GM12878 (cell line): Measurements from ENCODE around the gene RHEBL1. TPM values are rescaled to one million over a fixed set of nuclear protein-coding genes. Genes with fewer than 3 reads are reported as not detected.

Experiments
- ATAC-seq: fragments of 200-7000 bp; cut with Tn5 transposase; 3 replicates; pipeline ENCODE4 v1.9.1; 2020; ENCODE audit warnings: mild to moderate bottlenecking, moderate library complexity
- BruUV-seq: library from RNA; stranded (reverse); fragments of 400-500 nt; replicated peaks from 2 replicates; lab custom pipeline; 2021; lab: Mats Ljungman, UMichigan
- CTCF ChIA-PET: fragments of 300-600 bp; sonication (Branson Sonifier 250); formaldehyde crosslinking; extraction: SDS; loops from one replicate; lab custom pipeline; 2021; ENCODE audit warnings: inconsistent platforms; lab: Yijun Ruan, JAX
- POLR2A ChIA-PET: fragments of 350-600 bp; formaldehyde crosslinking; extraction: SDS; loops from one replicate; lab custom pipeline; 2021; ENCODE audit warnings: inconsistent platforms; lab: Charles Lee
- RAD21 ChIA-PET: fragments of 300-600 bp; sonication (Branson Sonifier 250); formaldehyde crosslinking; loops from one replicate; lab custom pipeline; 2023; ENCODE audit warnings: antibody characterized with exemption; ENCODE audit not compliant: unreplicated experiment; lab: Charles Lee
- SMC1A ChIA-PET: fragments of 300-600 bp; sonication (Branson Sonifier 250); formaldehyde crosslinking; loops from one replicate; lab custom pipeline; 2023; ENCODE audit not compliant: unreplicated experiment, uncharacterized antibody; lab: Charles Lee
- DNase-seq: peaks from one replicate; pipeline ENCODE4 v3.0.0-alpha.2; 2011; ENCODE audit warnings: low read depth, low spot score
- FAIRE-seq: peaks from 3 replicates; lab custom pipeline; 2011; peaks lifted over from hg19 to GRCh38; lab: Jason Lieb, UNC
- H2AFZ ChIP-seq: 2 replicates; pipeline ENCODE4 v1.6.0; 2011; ENCODE audit warnings: low read depth, low read length, control low read depth; ENCODE audit not compliant: control insufficient read depth
- H3K27ac ChIP-seq: 2 replicates; pipeline ENCODE4 v1.5.1; 2011; ENCODE audit warnings: control low read depth; ENCODE audit not compliant: control insufficient read depth, insufficient read depth
- H3K27me3 ChIP-seq, 2 experiments: replicated peaks in 1 of 2; 2 replicates each; pipeline versions ENCODE4 v1.6.0 to v1.6.1; 2011; ENCODE audit warnings: low read length in 1 of 2; ENCODE audit not compliant: control insufficient read depth in 2 of 2, insufficient read depth in 2 of 2
- H3K36me3 ChIP-seq, 2 experiments: 2 replicates each; pipeline ENCODE4 v1.5.1; 2011; ENCODE audit warnings: low read length in 1 of 2; ENCODE audit not compliant: control insufficient read depth in 2 of 2, insufficient read depth in 2 of 2
- H3K4me1 ChIP-seq: 2 replicates; pipeline ENCODE4 v1.6.1; 2011; ENCODE audit warnings: mild to moderate bottlenecking, low read length, moderate library complexity, mixed read lengths; ENCODE audit not compliant: control insufficient read depth, insufficient read depth
- H3K4me2 ChIP-seq: 2 replicates; pipeline ENCODE4 v1.6.0; 2011; ENCODE audit warnings: control low read depth; ENCODE audit not compliant: control insufficient read depth, insufficient read depth
- H3K4me3 ChIP-seq: fragments of 200-600 bp; sonication (generic); 2 replicates; pipeline ENCODE4 v1.5.1; 2016
- H3K79me2 ChIP-seq: 2 replicates; pipeline ENCODE4 v1.6.0; 2011; ENCODE audit warnings: low read length; ENCODE audit not compliant: control insufficient read depth, insufficient read depth
- H3K9ac ChIP-seq: 2 replicates; pipeline ENCODE4 v1.8.0; 2011; ENCODE audit warnings: low read length, control low read depth, mixed read lengths; ENCODE audit not compliant: control insufficient read depth, insufficient read depth
- H3K9me3 ChIP-seq: replicated peaks from 3 replicates; pipeline ENCODE4 v1.5.1; 2011; ENCODE audit warnings: mild to moderate bottlenecking, low read length; ENCODE audit not compliant: control insufficient read depth, insufficient read depth
- H4K20me1 ChIP-seq: 2 replicates; pipeline ENCODE4 v1.6.0; 2011; ENCODE audit not compliant: control insufficient read depth, insufficient read depth
- GABPA ChIP-seq: IDR thresholded peaks from 2 replicates; pipeline ENCODE4 v1.6.1; 2014; ENCODE audit warnings: antibody characterized with exemption, low read depth, mild to moderate bottlenecking, inconsistent platforms
- KAT2A ChIP-seq: conservative IDR thresholded peaks from 2 replicates; pipeline ENCODE4 v1.6.1; 2011; ENCODE audit warnings: low read depth, low read length; ENCODE audit not compliant: control insufficient read depth
- NFXL1 ChIP-seq: fragments of 450-650 bp; IDR thresholded peaks from 2 replicates; pipeline ENCODE4 v1.6.1; 2017; ENCODE audit warnings: antibody characterized with exemption, mild to moderate bottlenecking, borderline replicate concordance
- PAX8 ChIP-seq: fragments of 450-650 bp; IDR thresholded peaks from 2 replicates; pipeline ENCODE4 v1.6.1; 2017; ENCODE audit warnings: mild to moderate bottlenecking, moderate library complexity
- PML ChIP-seq: IDR thresholded peaks from 2 replicates; pipeline ENCODE4 v1.6.1; 2012; ENCODE audit warnings: low read length, inconsistent platforms
- POLR2AphosphoS2 ChIP-seq: IDR thresholded peaks from 2 replicates; pipeline ENCODE4 v1.6.1; 2011; ENCODE audit warnings: low read depth, mild to moderate bottlenecking, low read length, improper control_type of control experiment, moderate library complexity
- ZNF274 ChIP-seq: IDR thresholded peaks from one replicate; pipeline ENCODE4 v1.8.0; 2011; ENCODE audit not compliant: insufficient read length, insufficient read depth
- WGBS: methylation state at CpG from one replicate; pipeline ENCODE4 v1.1.6; 2016; ENCODE audit warnings: low lambda C conversion rate; ENCODE audit not compliant: insufficient replicate concordance, insufficient coverage; ENCODE audit errors: missing lambda C conversion rate; 5-methylcytosine and 5-hydroxymethylcytosine counted together
- in situ Hi-C: fragments of 300-500 bp; cut with MboI; formaldehyde crosslinking; loops from 9 replicates; pipeline ENCODE4 v1.14.3; 2018; ENCODE audit warnings: mixed read lengths
- intact Hi-C: fragments of 100-400 bp; cut with micrococcal nuclease; formaldehyde crosslinking; loops from one replicate; pipeline ENCODE4 v1.14.2; 2022; ENCODE audit not compliant: unreplicated experiment
- polyA plus RNA-seq, 11 experiments: library from polyadenylated mRNA; depleted of rRNA in 4 of 11; unstranded in 6 of 11; stranded (reverse) in 5 of 11; fragments of >200 nt; fragmentation: Nextera tagmentation in 4 of 11; fragmentation: Illumina TruSeq in 1 of 11; extraction: Ambion mirVana in 4 of 11; extraction: Trizol in 1 of 11; gene quantifications; 1 replicate in 1 of 11; 2 replicates in 10 of 11; pipeline versions ENCODE4 v1.2.1 to v1.2.3, GENCODE V29; 2011 to 2016; ENCODE audit warnings: inconsistent platforms in 2 of 11, missing spikeins in 2 of 11, low read depth in 1 of 11
- total RNA-seq, 4 experiments: library from RNA; depleted of rRNA in 3 of 4; stranded (reverse); fragments of >200 nt in 3 of 4; fragmentation: Illumina TruSeq in 1 of 4; extraction: Trizol in 1 of 4; gene quantifications; 2 replicates each; pipeline versions ENCODE4 v1.2.1 to v1.2.3, GENCODE V29; 2013 to 2021
- TF ChIP-seq, protein P1 (sequence below): fragments of 150-350 bp; IDR thresholded peaks from 2 replicates; pipeline ENCODE4 v1.6.1; 2016; ENCODE audit warnings: low read depth, low read length

Gene RHEBL1
- total and polyA plus RNA-seq, 10 of the 15 experiments (the other 5 are each of a cell fraction or from before 2014, with no cell fraction given) = 5.9 to 18.7 (median 12.0) TPM

DNA sequence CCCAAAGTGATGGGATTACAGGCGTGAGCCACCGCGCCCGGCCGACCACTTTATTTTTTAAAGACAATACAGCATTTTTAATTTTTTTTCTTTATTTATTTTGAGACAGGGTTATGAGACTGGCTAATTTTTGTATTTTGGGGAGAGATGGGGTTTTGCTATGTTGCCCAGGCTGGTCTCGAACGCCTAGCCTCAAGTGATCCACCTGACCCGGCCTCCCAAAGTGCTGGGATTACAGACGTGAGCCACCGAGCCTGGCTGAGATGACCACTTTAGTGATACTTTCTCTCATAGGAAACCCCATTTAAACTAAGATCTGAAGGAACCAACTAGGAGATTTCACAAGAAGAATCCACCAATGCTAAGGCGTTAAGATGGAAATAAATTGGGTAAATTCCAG lies 1.2 kb upstream of the RHEBL1 start:
- CTCF ChIA-PET = interaction anchor here (1.5 to 12.5 kb wide), 6 partner anchors 7 to 59 kb away, joined by 5 to 254 read pairs (median 11); partner anchors contain the start of gene DHH
- intact Hi-C loops (loop anchor here (1.0 kb wide), 1 partner anchor 59 kb away; no protein-coding TSS in a partner anchor), in situ Hi-C loops (no loop called here)
- H3K4me2 ChIP-seq = no peak overlapping the region
- ATAC-seq (no peak), DNase-seq (no peak), FAIRE-seq (no peak)
- 91% methylated on average over 11 of the region's 11 CpGs for WGBS
- no peaks in the 10 kb centered on the region for H3K36me3 ChIP-seq
- RAD21 ChIA-PET = interaction anchor here (1.9 to 2.4 kb wide), 2 partner anchors 17 to 28 kb away, joined by 8 to 14 read pairs; no protein-coding TSS in a partner anchor
- TF ChIP-seq KAT2A = no peak
- TF ChIP-seq NFXL1 = no peak
- TF ChIP-seq PAX8 = no peak
- no peak for TF ChIP-seq ZNF274
- H3K27me3 ChIP-seq = no peaks in the 10 kb centered on the region
- H3K9ac ChIP-seq = no peak overlapping the region
- SMC1A ChIA-PET = interaction anchor here (1.7 to 2.8 kb wide), 4 partner anchors 13 to 61 kb away, joined by 5 to 19 read pairs (median 6); partner anchors contain the start of genes DHH and TUBA1B
- no peaks in the 10 kb centered on the region for H3K9me3 ChIP-seq
- no TSS peak for BruUV-seq
- peak overlapping the region; percentile 7; the same call in 1 of the 2 replicates for H2AFZ ChIP-seq
- H3K4me1 ChIP-seq = peaks cover 4% of the 10 kb centered on the region
- POLR2A ChIA-PET = interaction anchor here (0.5 to 2.6 kb wide), 5 partner anchors 8 to 370 kb away, joined by 3 to 17 read pairs (median 5); no protein-coding TSS in a partner anchor
- no peak overlapping the region for H3K27ac ChIP-seq
- H4K20me1 ChIP-seq = no peaks in the 10 kb centered on the region
- no peak overlapping the region for H3K4me3 ChIP-seq
- peaks cover 9% of the 10 kb centered on the region for H3K79me2 ChIP-seq

DNA sequence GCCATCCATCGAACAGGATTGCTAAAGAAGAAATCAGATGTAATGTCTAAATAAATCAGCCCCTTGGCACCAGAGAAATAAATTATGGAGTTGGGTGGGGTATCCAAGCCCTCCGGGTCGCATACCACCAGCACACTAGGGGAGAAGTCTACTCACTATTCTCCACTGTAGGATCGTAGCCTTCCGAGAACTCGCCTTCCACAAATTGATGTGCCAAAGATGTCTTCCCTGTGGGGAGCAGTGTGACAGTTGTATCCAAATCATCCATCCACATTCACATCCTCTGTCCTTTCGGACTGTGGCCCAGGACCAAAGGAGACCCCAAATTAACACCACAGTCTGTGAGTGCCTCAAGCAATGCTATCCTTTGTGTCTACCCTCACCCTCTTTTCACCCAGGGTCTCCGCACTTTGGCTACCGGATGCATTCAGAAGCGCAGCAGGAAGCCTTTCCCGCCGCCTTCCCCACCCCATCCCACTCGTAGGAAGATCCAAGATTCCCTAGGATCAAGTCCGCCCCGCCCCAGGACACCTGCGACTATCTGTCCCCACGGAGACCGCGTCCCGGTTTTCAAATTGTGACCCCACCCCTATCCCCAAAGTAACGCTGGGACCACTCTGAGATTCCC lies 786 bp downstream of the RHEBL1 start:
- intact Hi-C loops (no loop called here), in situ Hi-C loops (loop anchor here (10.0 kb wide), 1 partner anchor 166 kb away; no protein-coding TSS in a partner anchor)
- TSS peak; percentile 74 for BruUV-seq
- peak overlapping the region; percentile 92 for H2AFZ ChIP-seq
- ATAC-seq (no peak), DNase-seq (no peak), FAIRE-seq (no peak)
- H3K9ac ChIP-seq = peak overlapping the region; percentile 88
- peaks cover 9% of the 10 kb centered on the region for H3K79me2 ChIP-seq
- H3K9me3 ChIP-seq = no peaks in the 10 kb centered on the region
- peak overlapping the region; percentile 62 for H3K27ac ChIP-seq
- H3K4me3 ChIP-seq = peak overlapping the region; percentile 93
- H3K4me1 ChIP-seq = peaks cover 4% of the 10 kb centered on the region
- H3K27me3 ChIP-seq = no peaks in the 10 kb centered on the region
- RAD21 ChIA-PET = interaction anchor here (1.1 to 2.4 kb wide), 15 partner anchors 9 to 217 kb away, joined by 3 to 14 read pairs (median 4); partner anchors contain the start of genes DDX23, DHH, FKBP11 and TUBA1A
- POLR2A ChIA-PET = interaction anchor here (1.2 to 2.6 kb wide), 5 partner anchors 12 to 69 kb away, joined by 3 to 26 read pairs (median 9); partner anchors contain the start of genes LMBR1L and TUBA1B
- 27% methylated on average over 21 of the region's 21 CpGs for WGBS
- CTCF ChIA-PET = interaction anchor here (0.5 to 12.5 kb wide), 16 partner anchors 9 to 308 kb away, joined by 3 to 254 read pairs (median 6); partner anchors contain the start of gene DHH
- SMC1A ChIA-PET = interaction anchor here (1.1 to 6.7 kb wide), 9 partner anchors 9 to 73 kb away, joined by 3 to 82 read pairs (median 4); partner anchors contain the start of gene TUBA1B
- H3K4me2 ChIP-seq = peak overlapping the region; percentile 93
- H3K36me3 ChIP-seq = no peaks in the 10 kb centered on the region
- no peaks in the 10 kb centered on the region for H4K20me1 ChIP-seq
- TF ChIP-seq, protein P1, sequence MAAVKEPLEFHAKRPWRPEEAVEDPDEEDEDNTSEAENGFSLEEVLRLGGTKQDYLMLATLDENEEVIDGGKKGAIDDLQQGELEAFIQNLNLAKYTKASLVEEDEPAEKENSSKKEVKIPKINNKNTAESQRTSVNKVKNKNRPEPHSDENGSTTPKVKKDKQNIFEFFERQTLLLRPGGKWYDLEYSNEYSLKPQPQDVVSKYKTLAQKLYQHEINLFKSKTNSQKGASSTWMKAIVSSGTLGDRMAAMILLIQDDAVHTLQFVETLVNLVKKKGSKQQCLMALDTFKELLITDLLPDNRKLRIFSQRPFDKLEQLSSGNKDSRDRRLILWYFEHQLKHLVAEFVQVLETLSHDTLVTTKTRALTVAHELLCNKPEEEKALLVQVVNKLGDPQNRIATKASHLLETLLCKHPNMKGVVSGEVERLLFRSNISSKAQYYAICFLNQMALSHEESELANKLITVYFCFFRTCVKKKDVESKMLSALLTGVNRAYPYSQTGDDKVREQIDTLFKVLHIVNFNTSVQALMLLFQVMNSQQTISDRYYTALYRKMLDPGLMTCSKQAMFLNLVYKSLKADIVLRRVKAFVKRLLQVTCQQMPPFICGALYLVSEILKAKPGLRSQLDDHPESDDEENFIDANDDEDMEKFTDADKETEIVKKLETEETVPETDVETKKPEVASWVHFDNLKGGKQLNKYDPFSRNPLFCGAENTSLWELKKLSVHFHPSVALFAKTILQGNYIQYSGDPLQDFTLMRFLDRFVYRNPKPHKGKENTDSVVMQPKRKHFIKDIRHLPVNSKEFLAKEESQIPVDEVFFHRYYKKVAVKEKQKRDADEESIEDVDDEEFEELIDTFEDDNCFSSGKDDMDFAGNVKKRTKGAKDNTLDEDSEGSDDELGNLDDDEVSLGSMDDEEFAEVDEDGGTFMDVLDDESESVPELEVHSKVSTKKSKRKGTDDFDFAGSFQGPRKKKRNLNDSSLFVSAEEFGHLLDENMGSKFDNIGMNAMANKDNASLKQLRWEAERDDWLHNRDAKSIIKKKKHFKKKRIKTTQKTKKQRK = no peak
- TF ChIP-seq GABPA (no peak), PML (no peak), POLR2AphosphoS2 (0 out of 2 replicates have a peak, but pooled peaks have one; percentile 0)
